Hepatocyte (in vitro differentiated cells): ENCODE data around the gene CACNG7.

Experiments used
- CTCF ChIP-seq: fragments of 200-600 bp; sonication (generic); IDR thresholded peaks from 2 replicates; pipeline ENCODE4 v1.5.1; 2016; ENCODE audit warnings: antibody characterized with exemption, mild to moderate bottlenecking; ENCODE audit not compliant: poor library complexity
- EZH2 ChIP-seq: fragments of 200-600 bp; sonication (generic); IDR thresholded peaks from 2 replicates; pipeline ENCODE4 v1.6.1; 2016; ENCODE audit warnings: antibody characterized with exemption, mild to moderate bottlenecking, borderline replicate concordance
- EZH2phosphoT487 ChIP-seq: fragments of 200-600 bp; sonication (generic); IDR thresholded peaks from one replicate; pipeline ENCODE4 v1.6.1; 2018; ENCODE audit warnings: antibody characterized with exemption, mild to moderate bottlenecking, low read depth, moderate library complexity; ENCODE audit not compliant: unreplicated experiment, severe bottlenecking

DNA sequence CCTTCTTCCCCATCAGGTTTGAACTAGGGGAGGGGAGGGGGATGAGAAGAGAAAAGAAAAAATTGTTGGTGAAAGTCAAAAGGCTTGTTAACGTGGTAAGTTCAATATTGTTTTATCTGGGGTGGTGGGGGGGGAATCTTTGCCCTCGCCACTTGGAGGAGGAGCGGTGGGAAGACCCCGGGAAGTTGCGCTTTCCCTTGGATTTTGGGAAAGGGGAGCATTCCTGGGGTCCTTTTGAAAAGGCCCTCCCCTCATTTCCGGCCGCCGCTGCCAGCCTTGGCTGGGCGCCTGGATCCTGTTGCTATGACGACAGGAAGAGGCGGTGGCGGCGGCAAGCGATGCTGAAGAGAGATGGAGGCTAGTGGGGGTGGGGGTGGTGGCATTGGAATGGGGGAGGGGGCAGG is 49.1 kb downstream of the CACNG7 start:
- no peak for TF ChIP-seq CTCF
- no peak for TF ChIP-seq EZH2
- no peak for TF ChIP-seq EZH2phosphoT487
